WTC11 (cell line): ENCODE measurements around the gene PPP1R1B. TPM values are rescaled to one million over a fixed set of nuclear protein-coding genes. Genes with fewer than 3 reads are reported as not detected.

Experiments used
- ATAC-seq: fragments of 200-7000 bp; cut with Tn5 transposase; 2 replicates; pipeline ENCODE4 v1.10.0; 2021; ENCODE audit warnings: mild to moderate bottlenecking, moderate library complexity
- CTCF ChIA-PET: fragments of 300-600 bp; sonication (Branson Sonifier 250); formaldehyde crosslinking; loops from one replicate; lab custom pipeline; 2021; ENCODE audit warnings: antibody characterized with exemption; lab: Charles Lee
- POLR2A ChIA-PET: fragments of 350-600 bp; sonication (Branson Sonifier 250); formaldehyde crosslinking; loops from one replicate; lab custom pipeline; 2021; ENCODE audit warnings: antibody characterized with exemption; lab: Charles Lee
- DNase-seq: peaks from one replicate; pipeline ENCODE4 v3.0.0; 2021; ENCODE audit warnings: low spot score
- H3K27ac Mint-ChIP-seq: 2 replicates; pipeline ENCODE4 v1.8.0; 2021; ENCODE audit warnings: mixed read lengths
- H3K27me3 Mint-ChIP-seq: 2 replicates; pipeline ENCODE4 v1.8.0; 2021; ENCODE audit warnings: low read depth, mild to moderate bottlenecking, moderate library complexity, mixed read lengths
- H3K36me3 Mint-ChIP-seq: 2 replicates; pipeline ENCODE4 v1.8.0; 2021; ENCODE audit warnings: mixed read lengths
- H3K4me1 Mint-ChIP-seq: 2 replicates; pipeline ENCODE4 v1.8.0; 2022; ENCODE audit warnings: mixed read lengths
- H3K4me3 Mint-ChIP-seq: 2 replicates; pipeline ENCODE4 v1.8.0; 2021; ENCODE audit warnings: mild to moderate bottlenecking, moderate library complexity, mixed read lengths
- H3K9me3 Mint-ChIP-seq: 2 replicates; pipeline ENCODE4 v1.8.0; 2021; ENCODE audit warnings: mixed read lengths
- CREM ChIP-seq: sonication (generic); formaldehyde crosslinking; IDR thresholded peaks from 2 replicates; pipeline ENCODE4 v1.8.1; 2022; ENCODE audit warnings: mild to moderate bottlenecking, missing genetic modification reagents, moderate library complexity
- GTF2I ChIP-seq: fragments of 250-450 bp; sonication (Bioruptor Pico); conservative IDR thresholded peaks from 2 replicates; pipeline ENCODE4 v1.4.0; 2021; ENCODE audit warnings: mild to moderate bottlenecking
- NFE2L1 ChIP-seq: sonication (generic); formaldehyde crosslinking; IDR thresholded peaks from 2 replicates; pipeline ENCODE4 v1.8.1; 2023; ENCODE audit warnings: missing genetic modification reagents
- RELA ChIP-seq: sonication (generic); formaldehyde crosslinking; IDR thresholded peaks from 2 replicates; pipeline ENCODE4 v1.8.1; 2022; ENCODE audit warnings: missing genetic modification reagents, mild to moderate bottlenecking, borderline replicate concordance
- SMAD3 ChIP-seq: sonication (generic); formaldehyde crosslinking; IDR thresholded peaks from 2 replicates; pipeline ENCODE4 v1.8.0; 2022; ENCODE audit warnings: missing genetic modification reagents, mild to moderate bottlenecking, borderline replicate concordance
- SMAD4 ChIP-seq: sonication (generic); formaldehyde crosslinking; IDR thresholded peaks from 2 replicates; pipeline ENCODE4 v1.8.0; 2022; ENCODE audit warnings: mild to moderate bottlenecking, missing genetic modification reagents
- SP1 ChIP-seq: sonication (generic); formaldehyde crosslinking; conservative IDR thresholded peaks from 2 replicates; pipeline ENCODE4 v1.8.1; 2022; ENCODE audit warnings: missing genetic modification reagents
- ZNF219 ChIP-seq: sonication (generic); formaldehyde crosslinking; IDR thresholded peaks from 2 replicates; pipeline ENCODE4 v1.8.0; 2023; ENCODE audit warnings: missing genetic modification reagents, mild to moderate bottlenecking, borderline replicate concordance
- ZNF396 ChIP-seq: fragments of 250-450 bp; sonication (Bioruptor Pico); IDR thresholded peaks from 2 replicates; pipeline ENCODE4 v1.8.0; 2021; ENCODE audit warnings: mild to moderate bottlenecking, moderate library complexity, borderline replicate concordance
- total RNA-seq: library from RNA; stranded (reverse); gene quantifications from 3 replicates; pipeline ENCODE4 v1.2.3, GENCODE V29; 2021
- TF ChIP-seq, protein P1 (sequence below): sonication (generic); formaldehyde crosslinking; IDR thresholded peaks from 2 replicates; pipeline ENCODE4 v1.8.1; 2022; ENCODE audit warnings: low read depth, missing genetic modification reagents, borderline replicate concordance
- TF ChIP-seq, protein P2 (sequence below): sonication (generic); formaldehyde crosslinking; IDR thresholded peaks from 2 replicates; pipeline ENCODE4 v1.8.1; 2023; ENCODE audit warnings: mild to moderate bottlenecking, missing genetic modification reagents
- TF ChIP-seq, protein P3 (sequence below): sonication (generic); formaldehyde crosslinking; IDR thresholded peaks from 2 replicates; pipeline ENCODE4 v1.8.0; 2022; ENCODE audit warnings: mild to moderate bottlenecking, missing genetic modification reagents
- TF ChIP-seq, protein P4 (sequence below): fragments of 200-600 bp; IDR thresholded peaks from 2 replicates; pipeline ENCODE4 v1.8.0; 2022; ENCODE audit warnings: antibody characterized with exemption
- TF ChIP-seq, protein P5 (sequence below): fragments of 250-450 bp; sonication (Bioruptor Pico); IDR thresholded peaks from 2 replicates; pipeline ENCODE4 v1.9.0; 2021; ENCODE audit warnings: mild to moderate bottlenecking
- TF ChIP-seq, protein P6 (sequence below): sonication (generic); formaldehyde crosslinking; IDR thresholded peaks from 2 replicates; pipeline ENCODE4 v1.8.0; 2023; ENCODE audit warnings: missing genetic modification reagents, mild to moderate bottlenecking, borderline replicate concordance
- TF ChIP-seq, protein P7 (sequence below): sonication (generic); formaldehyde crosslinking; IDR thresholded peaks from 2 replicates; pipeline ENCODE4 v1.8.0; 2023; ENCODE audit warnings: mild to moderate bottlenecking, missing genetic modification reagents
- TF ChIP-seq, protein P8 (sequence below): sonication (generic); formaldehyde crosslinking; IDR thresholded peaks from 2 replicates; pipeline ENCODE4 v1.8.1; 2022; ENCODE audit warnings: missing genetic modification reagents, borderline replicate concordance

The PPP1R1B gene
- total RNA-seq, 1 experiment from 2014 or later, result 20.5 TPM

DNA sequence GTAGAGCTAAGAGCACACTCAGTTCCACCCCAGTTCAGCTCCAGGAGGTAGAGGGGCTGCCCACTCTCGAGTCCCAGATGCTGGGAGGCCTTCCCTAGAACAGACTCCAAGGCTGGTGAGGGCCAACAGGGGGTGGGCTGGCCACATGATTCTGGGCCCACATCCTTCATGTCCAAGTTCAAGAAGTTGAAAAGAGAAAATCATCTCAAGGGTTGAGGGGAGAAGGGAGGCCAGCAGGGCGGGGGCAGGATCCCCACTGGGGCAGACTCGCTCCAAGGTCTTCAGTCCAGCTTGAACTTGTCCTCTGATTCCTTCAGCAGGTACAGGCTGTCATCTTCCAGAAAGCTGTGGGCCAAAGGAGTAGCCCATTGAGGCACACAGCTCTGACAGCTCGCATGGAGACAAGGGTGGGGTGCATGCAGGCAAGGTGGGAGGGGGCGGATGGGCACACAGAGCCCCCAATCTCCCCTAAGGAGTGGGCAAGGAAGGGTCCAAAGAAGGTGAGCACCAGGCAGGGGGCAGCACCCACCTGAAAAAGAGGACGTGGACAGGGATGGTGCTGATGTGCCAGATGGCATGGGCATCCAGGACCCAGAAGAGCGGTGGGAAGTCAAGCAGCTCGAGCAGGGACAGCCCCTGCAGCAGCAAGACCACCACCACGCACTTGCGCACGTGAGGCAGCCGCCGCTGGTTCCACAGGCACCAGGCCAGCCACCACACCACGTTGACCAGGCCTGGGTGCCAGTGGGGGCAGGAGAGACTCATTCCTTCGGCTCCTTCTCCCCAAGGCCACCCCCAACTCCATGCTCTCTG lies 46.0 kb downstream of the PPP1R1B start:
- no peak for ATAC-seq
- POLR2A ChIA-PET, result interaction anchor here (1.5 kb wide), 1 partner anchor 49 kb away, joined by 4 read pairs; no protein-coding TSS in a partner anchor

More for the DNA sequence above, 46.0 kb downstream of the PPP1R1B start:
- CTCF ChIA-PET, result interaction anchor here (0.7 to 18.0 kb wide), 26 partner anchors 8 to 145 kb away, joined by 3 to 876 read pairs (median 6); partner anchors contain the start of genes PGAP3 and PPP1R1B
- no peak for DNase-seq
- H3K4me3 Mint-ChIP-seq, result no peak overlapping the region
- H3K36me3 Mint-ChIP-seq, result no peaks in the 10 kb centered on the region
- peaks cover 26% of the 10 kb centered on the region for H3K27me3 Mint-ChIP-seq
- H3K4me1 Mint-ChIP-seq, result peaks cover 27% of the 10 kb centered on the region
- H3K27ac Mint-ChIP-seq, result no peak overlapping the region
- TF ChIP-seq, protein P1, sequence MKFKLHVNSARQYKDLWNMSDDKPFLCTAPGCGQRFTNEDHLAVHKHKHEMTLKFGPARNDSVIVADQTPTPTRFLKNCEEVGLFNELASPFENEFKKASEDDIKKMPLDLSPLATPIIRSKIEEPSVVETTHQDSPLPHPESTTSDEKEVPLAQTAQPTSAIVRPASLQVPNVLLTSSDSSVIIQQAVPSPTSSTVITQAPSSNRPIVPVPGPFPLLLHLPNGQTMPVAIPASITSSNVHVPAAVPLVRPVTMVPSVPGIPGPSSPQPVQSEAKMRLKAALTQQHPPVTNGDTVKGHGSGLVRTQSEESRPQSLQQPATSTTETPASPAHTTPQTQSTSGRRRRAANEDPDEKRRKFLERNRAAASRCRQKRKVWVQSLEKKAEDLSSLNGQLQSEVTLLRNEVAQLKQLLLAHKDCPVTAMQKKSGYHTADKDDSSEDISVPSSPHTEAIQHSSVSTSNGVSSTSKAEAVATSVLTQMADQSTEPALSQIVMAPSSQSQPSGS (CRISPR knock-in tag), result no peak
- TF ChIP-seq, protein P2, sequence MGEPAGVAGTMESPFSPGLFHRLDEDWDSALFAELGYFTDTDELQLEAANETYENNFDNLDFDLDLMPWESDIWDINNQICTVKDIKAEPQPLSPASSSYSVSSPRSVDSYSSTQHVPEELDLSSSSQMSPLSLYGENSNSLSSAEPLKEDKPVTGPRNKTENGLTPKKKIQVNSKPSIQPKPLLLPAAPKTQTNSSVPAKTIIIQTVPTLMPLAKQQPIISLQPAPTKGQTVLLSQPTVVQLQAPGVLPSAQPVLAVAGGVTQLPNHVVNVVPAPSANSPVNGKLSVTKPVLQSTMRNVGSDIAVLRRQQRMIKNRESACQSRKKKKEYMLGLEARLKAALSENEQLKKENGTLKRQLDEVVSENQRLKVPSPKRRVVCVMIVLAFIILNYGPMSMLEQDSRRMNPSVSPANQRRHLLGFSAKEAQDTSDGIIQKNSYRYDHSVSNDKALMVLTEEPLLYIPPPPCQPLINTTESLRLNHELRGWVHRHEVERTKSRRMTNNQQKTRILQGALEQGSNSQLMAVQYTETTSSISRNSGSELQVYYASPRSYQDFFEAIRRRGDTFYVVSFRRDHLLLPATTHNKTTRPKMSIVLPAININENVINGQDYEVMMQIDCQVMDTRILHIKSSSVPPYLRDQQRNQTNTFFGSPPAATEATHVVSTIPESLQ (CRISPR knock-in tag), result no peak
- TF ChIP-seq RELA (CRISPR knock-in tag) (0 out of 2 replicates have a peak, but pooled peaks have one; percentile 39), CREM (CRISPR knock-in tag) (no peak), ZNF219 (no peak), SMAD4 (CRISPR knock-in tag) (no peak), NFE2L1 (CRISPR knock-in tag) (no peak), SP1 (CRISPR knock-in tag) (no peak), SMAD3 (CRISPR knock-in tag) (no peak), ZNF396 (CRISPR knock-in tag) (no peak), GTF2I (CRISPR knock-in tag) (no peak)
- TF ChIP-seq, protein P3, sequence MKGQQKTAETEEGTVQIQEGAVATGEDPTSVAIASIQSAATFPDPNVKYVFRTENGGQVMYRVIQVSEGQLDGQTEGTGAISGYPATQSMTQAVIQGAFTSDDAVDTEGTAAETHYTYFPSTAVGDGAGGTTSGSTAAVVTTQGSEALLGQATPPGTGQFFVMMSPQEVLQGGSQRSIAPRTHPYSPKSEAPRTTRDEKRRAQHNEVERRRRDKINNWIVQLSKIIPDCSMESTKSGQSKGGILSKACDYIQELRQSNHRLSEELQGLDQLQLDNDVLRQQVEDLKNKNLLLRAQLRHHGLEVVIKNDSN (CRISPR knock-in tag), result no peak
- TF ChIP-seq, protein P4, sequence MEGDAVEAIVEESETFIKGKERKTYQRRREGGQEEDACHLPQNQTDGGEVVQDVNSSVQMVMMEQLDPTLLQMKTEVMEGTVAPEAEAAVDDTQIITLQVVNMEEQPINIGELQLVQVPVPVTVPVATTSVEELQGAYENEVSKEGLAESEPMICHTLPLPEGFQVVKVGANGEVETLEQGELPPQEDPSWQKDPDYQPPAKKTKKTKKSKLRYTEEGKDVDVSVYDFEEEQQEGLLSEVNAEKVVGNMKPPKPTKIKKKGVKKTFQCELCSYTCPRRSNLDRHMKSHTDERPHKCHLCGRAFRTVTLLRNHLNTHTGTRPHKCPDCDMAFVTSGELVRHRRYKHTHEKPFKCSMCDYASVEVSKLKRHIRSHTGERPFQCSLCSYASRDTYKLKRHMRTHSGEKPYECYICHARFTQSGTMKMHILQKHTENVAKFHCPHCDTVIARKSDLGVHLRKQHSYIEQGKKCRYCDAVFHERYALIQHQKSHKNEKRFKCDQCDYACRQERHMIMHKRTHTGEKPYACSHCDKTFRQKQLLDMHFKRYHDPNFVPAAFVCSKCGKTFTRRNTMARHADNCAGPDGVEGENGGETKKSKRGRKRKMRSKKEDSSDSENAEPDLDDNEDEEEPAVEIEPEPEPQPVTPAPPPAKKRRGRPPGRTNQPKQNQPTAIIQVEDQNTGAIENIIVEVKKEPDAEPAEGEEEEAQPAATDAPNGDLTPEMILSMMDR, result peak; percentile 5; the same call in 1 of the 2 replicates
- TF ChIP-seq, protein P5, sequence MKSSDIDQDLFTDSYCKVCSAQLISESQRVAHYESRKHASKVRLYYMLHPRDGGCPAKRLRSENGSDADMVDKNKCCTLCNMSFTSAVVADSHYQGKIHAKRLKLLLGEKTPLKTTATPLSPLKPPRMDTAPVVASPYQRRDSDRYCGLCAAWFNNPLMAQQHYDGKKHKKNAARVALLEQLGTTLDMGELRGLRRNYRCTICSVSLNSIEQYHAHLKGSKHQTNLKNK (CRISPR knock-in tag), result no peak
- TF ChIP-seq, protein P6, sequence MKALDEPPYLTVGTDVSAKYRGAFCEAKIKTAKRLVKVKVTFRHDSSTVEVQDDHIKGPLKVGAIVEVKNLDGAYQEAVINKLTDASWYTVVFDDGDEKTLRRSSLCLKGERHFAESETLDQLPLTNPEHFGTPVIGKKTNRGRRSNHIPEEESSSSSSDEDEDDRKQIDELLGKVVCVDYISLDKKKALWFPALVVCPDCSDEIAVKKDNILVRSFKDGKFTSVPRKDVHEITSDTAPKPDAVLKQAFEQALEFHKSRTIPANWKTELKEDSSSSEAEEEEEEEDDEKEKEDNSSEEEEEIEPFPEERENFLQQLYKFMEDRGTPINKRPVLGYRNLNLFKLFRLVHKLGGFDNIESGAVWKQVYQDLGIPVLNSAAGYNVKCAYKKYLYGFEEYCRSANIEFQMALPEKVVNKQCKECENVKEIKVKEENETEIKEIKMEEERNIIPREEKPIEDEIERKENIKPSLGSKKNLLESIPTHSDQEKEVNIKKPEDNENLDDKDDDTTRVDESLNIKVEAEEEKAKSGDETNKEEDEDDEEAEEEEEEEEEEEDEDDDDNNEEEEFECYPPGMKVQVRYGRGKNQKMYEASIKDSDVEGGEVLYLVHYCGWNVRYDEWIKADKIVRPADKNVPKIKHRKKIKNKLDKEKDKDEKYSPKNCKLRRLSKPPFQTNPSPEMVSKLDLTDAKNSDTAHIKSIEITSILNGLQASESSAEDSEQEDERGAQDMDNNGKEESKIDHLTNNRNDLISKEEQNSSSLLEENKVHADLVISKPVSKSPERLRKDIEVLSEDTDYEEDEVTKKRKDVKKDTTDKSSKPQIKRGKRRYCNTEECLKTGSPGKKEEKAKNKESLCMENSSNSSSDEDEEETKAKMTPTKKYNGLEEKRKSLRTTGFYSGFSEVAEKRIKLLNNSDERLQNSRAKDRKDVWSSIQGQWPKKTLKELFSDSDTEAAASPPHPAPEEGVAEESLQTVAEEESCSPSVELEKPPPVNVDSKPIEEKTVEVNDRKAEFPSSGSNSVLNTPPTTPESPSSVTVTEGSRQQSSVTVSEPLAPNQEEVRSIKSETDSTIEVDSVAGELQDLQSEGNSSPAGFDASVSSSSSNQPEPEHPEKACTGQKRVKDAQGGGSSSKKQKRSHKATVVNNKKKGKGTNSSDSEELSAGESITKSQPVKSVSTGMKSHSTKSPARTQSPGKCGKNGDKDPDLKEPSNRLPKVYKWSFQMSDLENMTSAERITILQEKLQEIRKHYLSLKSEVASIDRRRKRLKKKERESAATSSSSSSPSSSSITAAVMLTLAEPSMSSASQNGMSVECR (CRISPR knock-in tag), result no peak
- TF ChIP-seq, protein P7, sequence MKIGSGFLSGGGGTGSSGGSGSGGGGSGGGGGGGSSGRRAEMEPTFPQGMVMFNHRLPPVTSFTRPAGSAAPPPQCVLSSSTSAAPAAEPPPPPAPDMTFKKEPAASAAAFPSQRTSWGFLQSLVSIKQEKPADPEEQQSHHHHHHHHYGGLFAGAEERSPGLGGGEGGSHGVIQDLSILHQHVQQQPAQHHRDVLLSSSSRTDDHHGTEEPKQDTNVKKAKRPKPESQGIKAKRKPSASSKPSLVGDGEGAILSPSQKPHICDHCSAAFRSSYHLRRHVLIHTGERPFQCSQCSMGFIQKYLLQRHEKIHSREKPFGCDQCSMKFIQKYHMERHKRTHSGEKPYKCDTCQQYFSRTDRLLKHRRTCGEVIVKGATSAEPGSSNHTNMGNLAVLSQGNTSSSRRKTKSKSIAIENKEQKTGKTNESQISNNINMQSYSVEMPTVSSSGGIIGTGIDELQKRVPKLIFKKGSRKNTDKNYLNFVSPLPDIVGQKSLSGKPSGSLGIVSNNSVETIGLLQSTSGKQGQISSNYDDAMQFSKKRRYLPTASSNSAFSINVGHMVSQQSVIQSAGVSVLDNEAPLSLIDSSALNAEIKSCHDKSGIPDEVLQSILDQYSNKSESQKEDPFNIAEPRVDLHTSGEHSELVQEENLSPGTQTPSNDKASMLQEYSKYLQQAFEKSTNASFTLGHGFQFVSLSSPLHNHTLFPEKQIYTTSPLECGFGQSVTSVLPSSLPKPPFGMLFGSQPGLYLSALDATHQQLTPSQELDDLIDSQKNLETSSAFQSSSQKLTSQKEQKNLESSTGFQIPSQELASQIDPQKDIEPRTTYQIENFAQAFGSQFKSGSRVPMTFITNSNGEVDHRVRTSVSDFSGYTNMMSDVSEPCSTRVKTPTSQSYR (CRISPR knock-in tag), result no peak
- TF ChIP-seq, protein P8, sequence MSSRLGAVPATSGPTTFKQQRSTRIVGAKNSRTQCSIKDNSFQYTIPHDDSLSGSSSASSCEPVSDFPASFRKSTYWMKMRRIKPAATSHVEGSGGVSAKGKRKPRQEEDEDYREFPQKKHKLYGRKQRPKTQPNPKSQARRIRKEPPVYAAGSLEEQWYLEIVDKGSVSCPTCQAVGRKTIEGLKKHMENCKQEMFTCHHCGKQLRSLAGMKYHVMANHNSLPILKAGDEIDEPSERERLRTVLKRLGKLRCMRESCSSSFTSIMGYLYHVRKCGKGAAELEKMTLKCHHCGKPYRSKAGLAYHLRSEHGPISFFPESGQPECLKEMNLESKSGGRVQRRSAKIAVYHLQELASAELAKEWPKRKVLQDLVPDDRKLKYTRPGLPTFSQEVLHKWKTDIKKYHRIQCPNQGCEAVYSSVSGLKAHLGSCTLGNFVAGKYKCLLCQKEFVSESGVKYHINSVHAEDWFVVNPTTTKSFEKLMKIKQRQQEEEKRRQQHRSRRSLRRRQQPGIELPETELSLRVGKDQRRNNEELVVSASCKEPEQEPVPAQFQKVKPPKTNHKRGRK, result no peak
- H3K9me3 Mint-ChIP-seq, result no peaks in the 10 kb centered on the region
